Endometrium (tissue), 2 donors: Measurements from ENCODE around the gene CCDC138.

ENCODE experiments used
- FAIRE-seq: peaks from 2 replicates; lab custom pipeline; 2012; peaks lifted over from hg19 to GRCh38; lab: Jason Lieb, UNC
- donor health status: control.
- donor health status: control.

Gene CCDC138

DNA sequence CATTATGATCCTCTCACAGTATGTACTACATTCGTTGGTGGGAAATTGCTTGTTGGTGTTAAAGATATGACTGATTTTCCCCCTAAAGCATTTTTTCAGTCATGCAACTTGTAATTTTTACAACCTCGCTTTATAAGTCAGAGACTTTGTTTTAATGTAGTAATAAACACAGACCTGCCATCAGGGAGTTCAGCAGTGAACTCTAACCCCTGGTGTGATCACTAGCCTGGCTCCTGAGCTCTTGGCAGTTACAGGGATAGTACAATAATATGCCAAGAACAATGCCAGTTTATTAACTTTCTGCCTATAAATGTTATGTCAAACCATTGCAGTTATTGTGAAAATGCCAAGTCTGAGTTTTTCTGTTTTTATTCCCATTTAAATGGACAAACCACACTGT lies 108.6 kb downstream of the CCDC138 start:
- FAIRE-seq = no peak

DNA sequence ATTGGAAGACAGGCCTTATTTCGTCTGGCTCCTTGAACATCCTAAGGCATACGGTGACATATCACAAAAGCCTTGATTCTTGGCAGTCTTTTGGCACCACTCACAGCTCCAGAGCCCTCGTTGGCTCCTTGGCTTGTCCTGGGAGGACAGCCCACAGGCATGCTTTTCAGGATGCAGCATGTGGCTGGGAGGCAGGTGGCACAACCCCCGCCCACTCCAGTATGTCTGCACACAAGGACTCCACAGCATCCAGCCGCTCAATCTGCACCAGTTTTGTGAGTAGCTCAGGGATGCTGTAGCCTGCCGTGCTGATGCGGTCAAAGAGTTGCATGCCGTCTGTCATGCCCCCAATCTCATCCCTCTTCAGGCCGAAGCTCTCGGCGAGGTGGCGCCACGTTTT lies 110.2 kb downstream of the CCDC138 start:
- no peak for FAIRE-seq

DNA sequence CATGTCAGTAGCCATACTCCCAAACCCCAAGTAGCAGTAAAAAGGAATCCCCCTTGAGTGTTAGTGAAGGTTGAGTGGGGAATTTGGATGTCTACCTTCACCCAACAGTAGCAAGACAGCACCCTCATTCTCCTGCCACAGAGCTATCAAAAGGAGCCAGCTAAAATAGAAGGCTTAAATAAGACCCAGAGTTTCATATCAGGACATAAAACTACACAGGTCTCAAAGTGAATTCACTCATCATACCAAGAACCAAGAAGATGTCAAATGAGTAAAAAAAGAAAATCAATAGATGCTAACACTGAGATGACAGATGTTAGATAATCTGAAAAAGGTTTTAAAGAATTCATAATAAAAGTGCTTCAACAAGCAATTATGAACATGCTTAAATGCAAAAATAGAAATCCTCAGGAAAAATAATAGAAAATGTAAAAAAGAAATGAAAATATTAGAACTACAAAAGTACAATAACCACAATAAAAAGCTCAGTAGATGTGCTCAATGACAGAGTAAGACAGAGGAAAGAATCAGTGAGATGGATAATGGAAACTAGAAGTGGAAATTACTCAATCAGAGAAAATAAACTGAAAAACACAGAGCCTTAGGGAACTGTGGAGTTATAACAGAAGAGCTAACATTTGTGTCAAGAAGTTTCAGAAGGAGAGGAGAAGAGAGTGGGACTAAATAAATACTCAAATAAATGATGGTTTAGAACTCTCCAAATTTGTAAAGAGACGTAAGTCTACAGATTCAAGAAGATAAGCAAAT lies 111.9 kb downstream of the CCDC138 start:
- FAIRE-seq = no peak

DNA sequence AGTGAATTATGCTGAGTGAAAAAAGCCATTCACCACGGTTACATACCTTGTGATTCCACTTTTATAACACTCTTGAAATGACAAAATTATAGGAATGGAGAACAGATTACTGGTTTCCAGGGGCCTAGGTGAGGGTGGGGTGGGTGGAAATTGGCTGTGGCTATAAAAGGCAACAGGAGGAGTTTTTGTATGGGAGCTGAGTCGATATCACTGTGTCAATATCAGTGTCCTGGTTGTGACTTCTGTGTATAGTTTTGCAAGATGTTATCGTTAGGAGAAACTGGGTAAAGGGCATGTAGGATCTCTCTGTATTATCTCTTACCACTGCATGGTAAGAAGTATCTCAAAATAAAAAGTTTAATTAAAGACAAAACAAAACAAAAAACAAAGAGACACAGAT lies 118.1 kb downstream of the CCDC138 start:
- no peak for FAIRE-seq

DNA sequence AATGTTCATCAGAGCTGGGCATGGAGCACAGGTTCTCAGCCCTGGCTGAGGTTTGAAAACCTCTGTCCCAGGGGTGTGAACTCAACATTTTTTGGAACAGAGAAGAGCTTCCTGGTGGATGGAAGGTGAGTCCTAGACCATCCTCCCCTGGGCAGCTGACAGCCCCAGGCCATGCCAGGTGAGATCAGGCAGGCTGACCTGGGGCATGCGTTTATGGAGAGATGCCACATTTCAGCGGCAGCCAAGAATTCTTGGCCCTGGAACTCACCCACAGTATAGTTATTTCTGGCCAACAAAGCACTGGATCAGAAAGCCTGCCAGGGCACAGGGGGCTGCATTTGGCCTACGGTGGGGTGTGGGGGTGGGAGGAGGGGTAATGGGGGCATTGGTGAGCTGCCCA lies 118.6 kb downstream of the CCDC138 start:
- no peak for FAIRE-seq

DNA sequence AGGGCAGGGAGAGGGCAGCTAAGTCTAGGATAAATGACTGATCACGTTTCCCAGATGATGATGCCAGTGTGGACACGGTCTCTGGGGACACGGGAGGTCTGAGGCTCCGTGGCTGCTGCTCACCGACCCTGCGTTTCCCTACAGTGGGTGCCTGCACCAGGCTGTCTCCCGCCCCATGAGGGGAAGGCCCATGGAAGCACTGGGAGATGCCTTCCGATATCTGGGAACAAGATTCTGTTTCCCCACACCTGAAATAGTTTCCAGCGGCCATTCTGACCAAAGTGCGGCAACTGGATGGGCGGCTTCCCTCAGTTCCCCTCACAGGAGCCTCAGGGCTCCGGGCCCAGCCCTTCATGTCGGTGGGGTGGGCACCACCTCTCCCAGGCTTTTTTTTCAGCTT lies 119.3 kb downstream of the CCDC138 start:
- FAIRE-seq = no peak

DNA sequence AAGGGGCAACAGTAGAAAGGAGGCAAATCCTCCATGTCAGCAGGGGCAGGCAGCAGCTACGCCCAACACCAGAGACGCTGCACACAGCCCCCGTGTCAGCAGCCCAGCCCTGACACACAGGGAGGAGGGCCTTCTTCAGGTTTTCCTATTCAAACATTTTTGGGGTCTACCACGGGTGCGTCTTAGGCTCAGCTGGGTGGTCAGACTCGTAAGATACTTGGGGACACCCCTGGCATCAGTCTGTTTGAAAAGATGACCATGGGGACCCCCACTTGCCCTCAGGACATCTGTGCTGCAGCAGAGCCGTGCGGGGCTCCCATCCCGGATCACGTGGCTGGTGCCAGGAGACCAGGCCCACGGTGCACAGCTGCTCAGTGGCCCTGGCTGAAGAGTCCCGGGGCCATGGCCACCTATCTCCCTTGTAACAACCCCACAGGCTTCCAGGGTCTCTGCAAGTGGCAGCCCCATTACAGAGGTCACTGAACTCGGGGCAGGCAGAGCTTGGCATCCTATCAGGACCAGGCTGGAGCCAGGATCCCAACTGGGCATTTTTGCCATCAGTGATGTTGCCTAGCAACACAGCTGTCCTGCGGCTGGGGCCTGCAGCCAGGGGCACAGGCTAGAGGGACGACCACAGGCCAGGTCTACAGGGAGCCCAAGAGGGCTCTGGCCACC lies 120.0 kb downstream of the CCDC138 start:
- no peak for FAIRE-seq

DNA sequence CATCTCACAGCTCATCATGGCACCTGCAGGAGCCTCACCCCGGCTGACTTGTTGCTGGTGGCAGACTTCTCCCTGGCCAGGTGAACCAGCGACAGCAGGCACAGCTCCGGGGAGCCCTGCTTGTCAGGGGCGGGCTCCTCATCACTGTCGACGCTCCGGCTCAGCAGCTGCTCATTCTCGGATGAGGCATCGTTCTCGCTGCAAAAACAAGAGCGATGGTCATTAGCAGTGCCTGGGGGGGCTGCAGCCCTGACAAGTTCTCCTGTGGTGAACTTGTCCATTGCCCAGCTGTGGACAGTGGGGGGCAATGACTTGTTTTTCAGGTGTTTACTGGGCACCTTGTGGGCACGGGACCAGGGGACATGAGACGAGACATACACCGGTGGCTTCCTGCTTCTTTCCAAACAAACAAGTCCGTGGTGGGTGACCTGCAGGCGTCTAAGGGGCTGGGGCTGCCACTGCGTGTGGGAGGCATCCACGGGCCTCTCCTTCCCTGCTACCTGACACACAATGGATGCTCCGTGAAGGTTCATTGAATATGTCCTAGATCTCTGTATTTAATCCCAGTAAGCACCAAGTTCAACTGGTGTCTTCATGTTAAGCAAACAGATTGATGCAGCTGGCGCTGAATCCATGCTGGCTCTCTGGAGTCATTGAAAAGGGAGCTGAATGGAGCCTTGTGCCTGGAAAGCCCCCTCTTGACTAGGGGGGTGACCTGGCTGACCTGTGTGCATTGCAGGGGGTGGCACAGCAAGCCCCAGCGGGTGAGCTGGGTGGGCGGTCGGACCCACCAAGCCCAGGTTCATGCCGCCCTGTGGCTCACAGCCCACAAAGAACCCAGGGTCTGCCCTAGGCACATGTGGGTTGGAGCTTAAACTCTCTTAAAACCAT lies 121.5 kb downstream of the CCDC138 start:
- FAIRE-seq = no peak

DNA sequence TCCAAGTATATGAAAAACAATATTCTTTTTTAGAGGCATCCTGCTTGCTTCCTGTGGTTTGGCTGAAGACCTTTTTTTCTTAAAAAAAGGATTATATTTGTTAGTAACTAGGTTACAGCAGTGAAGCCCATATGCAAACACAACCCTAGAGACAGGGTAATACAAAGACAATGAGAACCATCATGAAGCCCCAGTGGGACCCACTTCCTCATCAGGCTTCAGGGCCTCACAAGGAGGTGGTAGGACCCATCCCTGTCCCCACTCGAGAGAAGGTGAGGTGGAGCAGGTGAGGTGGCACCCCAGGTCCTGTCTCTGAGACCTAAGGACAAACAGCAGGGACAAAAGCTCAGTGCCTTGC lies 122.1 kb downstream of the CCDC138 start:
- no peak for FAIRE-seq

DNA sequence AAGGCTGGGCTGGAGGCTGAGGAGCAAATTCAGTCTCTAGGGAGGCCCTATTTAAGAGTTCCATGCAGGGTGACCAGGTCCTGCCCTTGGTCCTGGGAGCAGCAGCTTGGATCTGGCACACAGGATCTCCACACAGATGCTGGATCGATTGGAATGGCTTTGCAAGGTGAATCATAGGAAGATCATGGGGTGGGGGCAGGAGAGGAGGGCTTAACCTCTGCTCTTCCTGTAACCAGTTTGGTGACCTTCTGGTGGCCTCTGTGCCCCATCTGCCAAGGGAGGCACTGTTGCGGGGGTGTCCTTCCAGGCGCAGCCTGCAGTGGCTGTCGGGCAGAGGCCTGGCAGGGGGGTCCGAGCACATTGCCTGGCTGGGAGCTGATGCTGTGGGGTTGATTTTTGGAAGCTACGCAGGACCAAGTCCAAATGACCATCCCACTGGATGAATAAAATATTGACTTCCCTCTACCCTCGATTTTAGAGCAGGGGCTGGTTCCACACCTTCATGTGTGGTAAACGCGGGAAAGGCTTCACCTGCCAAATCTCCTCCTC lies 122.8 kb downstream of the CCDC138 start:
- FAIRE-seq = no peak

DNA sequence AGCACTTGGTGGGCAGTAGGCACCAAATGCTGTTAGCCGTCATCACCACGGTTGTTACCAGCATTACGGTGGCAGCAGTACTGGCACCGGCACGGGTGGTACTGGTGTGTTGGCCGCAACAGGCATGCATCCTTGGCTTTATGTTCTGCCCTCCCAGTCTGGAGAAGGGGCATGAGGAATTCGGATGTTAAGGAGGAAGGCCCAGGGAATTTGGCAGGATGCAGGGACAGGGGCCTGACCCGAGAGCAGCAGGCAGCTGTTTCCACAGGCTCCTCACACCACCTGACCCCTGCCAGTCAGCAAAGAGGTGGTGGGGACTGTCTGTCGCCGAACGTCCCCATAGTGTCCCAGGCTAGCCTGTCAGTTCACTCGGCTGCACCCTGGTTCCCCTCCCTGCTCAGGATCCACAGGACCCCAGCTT lies 123.5 kb downstream of the CCDC138 start:
- FAIRE-seq = no peak

DNA sequence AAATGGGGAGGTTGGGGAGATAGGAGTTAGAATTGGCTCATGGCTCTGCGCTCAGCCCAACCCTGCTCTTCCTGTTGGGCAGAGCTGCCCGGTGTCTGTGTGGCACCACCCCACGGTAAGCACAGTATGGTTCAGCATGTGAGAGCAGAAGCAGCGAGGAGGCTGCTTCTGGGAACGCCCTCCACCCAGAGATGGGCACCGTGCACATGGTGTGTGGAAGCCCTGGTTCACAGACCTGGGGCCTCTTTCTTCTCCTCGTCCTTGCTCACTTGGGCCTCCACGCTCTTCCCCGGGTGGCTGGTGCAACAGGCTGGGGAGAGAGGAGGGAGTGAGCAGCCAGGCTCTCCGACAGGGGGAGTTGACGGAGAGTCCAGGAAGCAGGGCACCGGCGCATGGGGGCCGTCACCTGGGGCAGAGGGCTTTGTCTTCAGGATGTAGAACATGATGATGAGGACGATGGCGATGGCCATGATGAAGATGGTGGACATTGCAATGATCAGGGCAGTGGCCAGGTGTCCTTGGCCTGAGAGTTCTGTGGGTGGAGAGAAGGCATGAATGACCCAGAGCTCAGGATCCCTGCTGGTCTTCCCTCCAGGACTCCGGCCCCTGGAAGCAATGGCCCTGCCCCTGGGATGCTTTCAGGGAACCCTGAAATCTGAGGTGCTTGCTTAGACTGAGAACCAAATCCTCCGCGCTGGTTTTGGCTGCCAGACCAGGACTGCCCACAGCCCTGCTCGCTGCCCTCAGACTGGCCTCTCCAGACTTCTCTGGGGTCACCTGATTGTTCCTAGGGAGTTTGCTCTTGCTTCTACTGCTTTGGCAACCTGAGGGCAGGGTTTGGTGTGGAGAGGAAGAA lies 124.2 kb downstream of the CCDC138 start:
- no peak for FAIRE-seq

DNA sequence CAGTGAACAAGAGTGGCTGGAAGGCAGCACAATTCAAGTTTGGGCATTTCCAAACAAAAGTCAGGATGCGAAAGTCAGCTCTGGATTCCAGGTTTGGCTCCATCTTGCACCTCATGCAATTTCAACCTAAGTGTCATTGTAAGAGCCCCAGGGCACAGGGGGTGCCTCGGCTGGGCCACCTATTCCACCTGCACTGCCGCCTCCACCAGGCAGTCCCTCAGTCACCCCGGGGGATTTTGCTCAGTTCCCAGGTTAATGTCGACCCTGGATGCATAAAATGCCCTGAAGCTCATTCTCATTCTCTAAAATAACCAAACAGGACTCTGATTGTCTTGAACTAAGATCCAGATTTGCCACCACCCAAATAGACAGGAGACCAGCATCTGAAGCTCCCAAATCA lies 124.8 kb downstream of the CCDC138 start:
- no peak for FAIRE-seq

DNA sequence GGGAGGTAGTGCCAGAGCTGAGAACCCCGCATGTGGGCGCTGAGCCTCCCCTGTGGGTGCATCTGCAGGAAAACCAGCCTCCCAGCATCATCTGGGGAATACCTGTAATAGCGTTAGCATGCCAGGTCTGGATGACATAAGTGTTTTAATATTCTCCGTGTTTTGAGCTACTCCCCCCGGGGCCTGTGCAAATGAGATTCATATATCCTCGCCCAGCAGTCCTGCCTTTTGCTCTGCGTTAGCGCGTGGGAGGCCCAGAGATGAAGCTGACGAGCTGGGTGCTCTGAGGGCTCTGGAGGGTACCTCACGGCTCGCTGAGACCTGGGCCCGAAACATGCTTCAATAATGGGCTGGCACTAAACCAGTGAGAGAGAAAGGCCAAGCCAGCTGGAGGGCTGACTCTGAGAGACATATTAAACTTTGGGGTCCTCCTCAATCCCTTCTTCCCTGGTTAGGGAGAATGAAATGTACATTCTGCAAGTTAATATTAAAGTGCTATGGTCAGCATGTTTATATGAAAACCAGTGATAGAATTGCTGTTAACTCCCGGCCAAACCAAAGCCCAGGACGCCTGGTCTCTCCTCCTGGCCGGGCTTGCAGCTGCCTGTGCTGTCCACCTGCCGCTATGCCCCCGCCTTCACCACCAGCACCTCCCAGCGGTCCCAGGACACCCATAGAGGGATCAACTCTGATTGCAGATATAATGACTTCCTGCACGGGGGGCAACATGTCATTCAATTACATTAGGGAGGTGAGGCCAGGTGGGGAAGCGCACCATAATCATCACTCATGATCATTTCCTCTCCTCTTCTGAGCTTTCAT lies 125.4 kb downstream of the CCDC138 start:
- FAIRE-seq = no peak

DNA sequence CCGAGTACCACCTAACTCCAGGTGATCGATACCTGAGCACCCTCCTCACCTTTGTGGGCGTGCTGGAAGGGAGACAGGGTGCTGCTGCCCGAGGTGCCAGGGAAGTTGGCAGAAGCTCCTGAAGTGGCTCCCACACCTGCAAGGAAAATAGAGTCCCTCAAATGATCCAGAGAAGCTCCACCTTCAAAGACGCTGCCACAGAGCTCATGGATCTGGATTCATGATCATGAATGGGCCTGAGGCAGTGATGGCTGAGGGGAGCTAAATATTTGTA lies 126.0 kb downstream of the CCDC138 start:
- FAIRE-seq = no peak

DNA sequence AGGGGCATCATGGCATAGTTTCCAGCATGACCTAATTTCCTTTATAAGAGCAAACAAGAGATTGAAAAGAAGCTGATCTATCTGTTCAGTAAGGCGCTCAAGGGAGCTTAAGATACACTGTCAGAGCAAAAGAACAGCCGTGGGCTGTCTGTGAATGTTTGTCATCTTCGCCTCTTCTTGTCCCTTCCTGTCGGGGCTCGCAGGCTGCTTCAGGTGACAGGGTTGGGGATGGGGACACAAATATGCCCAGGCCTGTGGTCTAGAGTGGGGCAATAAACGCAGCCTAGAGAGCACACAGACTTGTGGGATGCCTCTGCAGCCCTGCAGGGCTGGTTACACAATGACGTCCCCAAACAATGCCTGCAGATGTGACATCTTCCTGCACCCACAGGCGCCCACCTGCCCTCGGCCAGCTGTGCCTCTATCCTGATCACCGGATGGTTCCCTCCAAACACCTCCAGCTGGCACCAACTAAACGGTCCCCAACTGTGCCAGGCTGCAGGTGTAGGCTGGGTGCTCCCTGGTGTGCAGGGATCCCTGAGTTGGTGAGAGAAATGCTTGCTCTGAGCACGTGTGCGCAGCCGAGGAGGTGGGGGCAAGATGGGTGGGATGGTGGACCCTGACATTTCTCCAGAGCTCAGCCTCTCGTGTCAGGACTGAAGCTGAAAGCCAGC lies 129.7 kb downstream of the CCDC138 start:
- no peak for FAIRE-seq

DNA sequence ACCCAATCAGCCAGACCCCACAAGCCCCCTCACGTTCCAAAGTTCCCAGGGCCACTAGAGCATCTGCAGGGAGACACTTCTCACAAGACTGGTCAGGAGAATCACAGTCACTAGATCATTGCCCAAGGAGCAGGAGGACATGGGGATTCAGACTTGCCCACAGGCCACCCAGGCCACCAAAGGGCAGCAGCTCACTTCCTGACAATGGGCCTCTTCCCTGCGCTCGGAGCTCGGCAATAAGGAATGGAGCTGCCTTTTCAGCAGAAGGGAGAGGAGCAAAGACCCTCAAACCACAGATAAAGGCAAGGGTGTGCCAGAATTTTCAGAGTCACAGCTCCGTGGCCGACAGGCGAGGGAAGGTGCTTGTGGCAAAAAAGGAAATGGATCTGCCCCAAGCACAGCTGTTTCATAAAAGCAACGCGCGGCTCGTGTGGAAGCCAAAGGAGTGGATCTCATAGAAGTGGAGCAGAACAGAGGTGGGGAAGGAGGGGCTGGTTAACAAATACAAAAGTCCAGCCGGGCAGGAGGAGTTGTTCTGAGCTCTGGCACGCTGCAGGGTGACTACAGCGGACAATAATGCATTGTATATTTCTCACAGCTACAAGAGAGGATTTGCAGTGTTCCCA lies 130.3 kb downstream of the CCDC138 start:
- no peak for FAIRE-seq

DNA sequence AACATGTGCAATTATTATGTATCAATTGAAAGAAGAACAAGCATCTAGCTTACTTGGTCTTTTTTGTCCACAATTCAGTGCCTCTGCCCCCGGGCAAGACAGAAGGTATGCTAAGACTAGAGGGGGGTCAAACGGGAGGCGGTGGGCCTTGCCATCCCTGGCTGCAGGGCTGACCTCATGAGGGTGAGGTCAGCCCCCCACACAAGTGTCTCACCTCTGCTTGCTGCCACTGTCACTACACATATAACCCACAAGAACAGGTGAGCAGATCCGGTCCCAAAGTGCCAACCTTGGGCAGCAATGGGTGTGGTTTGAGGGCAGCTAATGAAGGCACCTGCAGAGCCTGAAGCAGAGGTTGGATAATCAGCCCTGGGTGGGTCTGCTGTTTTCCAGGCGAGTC lies 131.0 kb downstream of the CCDC138 start:
- no peak for FAIRE-seq

DNA sequence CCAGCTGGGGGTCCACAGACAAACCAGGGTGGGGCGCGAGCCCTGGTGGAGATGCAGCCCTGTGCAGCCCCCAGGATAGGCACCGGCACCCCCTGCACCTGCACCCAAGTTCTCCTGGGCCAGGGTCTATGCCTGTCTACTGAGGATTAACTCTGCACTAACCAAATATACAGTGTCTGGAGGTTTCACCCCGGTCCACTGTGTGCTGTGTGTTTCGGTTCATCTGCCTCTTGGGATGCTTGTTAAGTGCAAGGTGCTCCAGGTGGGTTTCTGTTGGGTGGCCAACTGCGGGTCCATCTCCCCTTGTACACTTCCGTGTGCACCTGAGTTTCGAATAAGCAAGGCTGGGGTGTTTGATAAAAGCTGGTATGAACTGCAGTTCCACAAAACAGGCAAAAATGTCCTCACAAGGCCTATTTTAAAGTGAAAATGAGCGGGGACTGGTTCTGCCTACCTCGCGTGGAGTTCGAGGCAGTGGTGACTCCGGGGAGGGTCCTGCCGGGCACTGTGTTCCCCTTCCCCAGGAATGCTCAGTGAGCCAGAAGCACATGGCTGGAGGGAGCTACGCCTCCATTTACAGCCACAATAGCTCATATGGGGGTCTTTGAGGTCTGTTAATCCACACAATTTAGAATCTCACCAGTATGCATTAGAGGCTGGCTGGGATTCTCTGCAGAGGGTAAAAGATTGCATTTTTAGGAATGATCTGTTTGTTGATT lies 131.7 kb downstream of the CCDC138 start:
- no peak for FAIRE-seq
